HepG2 (cell line): ENCODE measurements around the gene DCAF15. TPM values are rescaled to one million over a fixed set of nuclear protein-coding genes. Genes with fewer than 3 reads are reported as not detected.

Experiments
- ATAC-seq: fragments of 200-7000 bp; cut with Tn5 transposase; 3 replicates; pipeline ENCODE4 v1.9.1; 2020; ENCODE audit warnings: mild to moderate bottlenecking, moderate library complexity
- BruUV-seq: library from RNA; stranded (reverse); fragments of 400-500 nt; replicated peaks from 2 replicates; lab custom pipeline; 2021; lab: Mats Ljungman, UMichigan
- CTCF ChIA-PET: fragments of 300-600 bp; formaldehyde crosslinking; extraction: SDS; loops from one replicate; lab custom pipeline; 2021; ENCODE audit warnings: low total read pairs, inconsistent platforms, low intra/inter-chr PET ratio; lab: Yijun Ruan, JAX
- POLR2A ChIA-PET: fragments of 350-600 bp; sonication (Branson Sonifier 250); formaldehyde crosslinking; loops from one replicate; lab custom pipeline; 2020; ENCODE audit warnings: antibody characterized with exemption, inconsistent platforms; lab: Yijun Ruan, JAX
- DNase-seq: peaks from one replicate; pipeline ENCODE4 v3.0.0-alpha.2; 2015; ENCODE audit warnings: low spot score
- FAIRE-seq: peaks from 3 replicates; lab custom pipeline; 2011; peaks lifted over from hg19 to GRCh38; lab: Jason Lieb, UNC
- H2AFZ ChIP-seq: one replicate; pipeline ENCODE4 v1.6.1; 2011; ENCODE audit warnings: low read length, inconsistent platforms
- H3K27ac ChIP-seq: fragments of 300-600 bp; 3 replicates; pipeline ENCODE4 v1.8.0; 2011; ENCODE audit warnings: mixed run types, mild to moderate bottlenecking, mixed read lengths, low read length, inconsistent platforms; ENCODE audit not compliant: insufficient read depth; ENCODE audit errors: extremely low read length
- H3K27me3 ChIP-seq, 2 experiments: fragments of 200-600 bp in 1 of 2; 2 replicates in 1 of 2; 3 replicates in 1 of 2; pipeline versions ENCODE4 v1.6.0 to v1.8.0; 2011; ENCODE audit warnings: low read length in 2 of 2, mild to moderate bottlenecking in 2 of 2, moderate library complexity in 2 of 2, inconsistent platforms in 1 of 2; ENCODE audit not compliant: insufficient read depth in 2 of 2, control insufficient read depth in 1 of 2
- H3K36me3 ChIP-seq, 2 experiments: fragments of 200-600 bp in 1 of 2; replicated peaks in 1 of 2; 2 replicates in 1 of 2; 3 replicates in 1 of 2; pipeline versions ENCODE4 v1.5.1 to v1.8.0; 2011; ENCODE audit warnings: low read length in 2 of 2, inconsistent platforms in 1 of 2; ENCODE audit not compliant: insufficient read depth in 2 of 2, control insufficient read depth in 1 of 2
- H3K4me1 ChIP-seq: 2 replicates; pipeline ENCODE4 v1.5.1; 2012; ENCODE audit warnings: low read length, inconsistent platforms; ENCODE audit not compliant: insufficient read depth
- H3K4me2 ChIP-seq: 2 replicates; pipeline ENCODE4 v1.6.0; 2011; ENCODE audit warnings: low read depth, low read length, inconsistent platforms
- H3K4me3 ChIP-seq, 3 experiments: fragments of 200-600 bp in 1 of 3; sonication (generic), shearing (Covaris generic) in 1 of 3; replicated peaks in 1 of 3; 2 replicates each; pipeline ENCODE4 v1.5.1; 2011 to 2016; ENCODE audit warnings: low read length in 3 of 3, inconsistent platforms in 2 of 3, low read depth in 2 of 3, mild to moderate bottlenecking in 2 of 3, control low read depth in 1 of 3, mixed read lengths in 1 of 3; ENCODE audit not compliant: insufficient read depth in 1 of 3
- H3K79me2 ChIP-seq: one replicate; pipeline ENCODE4 v1.6.1; 2011; ENCODE audit warnings: low read length, inconsistent platforms; ENCODE audit not compliant: insufficient read depth
- H3K9ac ChIP-seq: 2 replicates; pipeline ENCODE4 v1.6.0; 2011; ENCODE audit warnings: mild to moderate bottlenecking, low read depth, low read length, inconsistent platforms; ENCODE audit not compliant: insufficient read depth
- H3K9me3 ChIP-seq: 2 replicates; pipeline ENCODE4 v1.5.1; 2012; ENCODE audit warnings: mild to moderate bottlenecking, low read length
- H4K20me1 ChIP-seq: 2 replicates; pipeline ENCODE4 v1.6.0; 2011; ENCODE audit warnings: inconsistent platforms, mild to moderate bottlenecking, low read length, moderate library complexity; ENCODE audit not compliant: insufficient read depth
- AGO2 ChIP-seq: fragments of 200-400 bp; formaldehyde crosslinking; optimal IDR thresholded peaks from 2 replicates; pipeline ENCODE3; 2017; ENCODE audit warnings: mild to moderate bottlenecking, low read depth, low read length, moderate library complexity
- HNRNPH1 ChIP-seq: fragments of 200-400 bp; formaldehyde crosslinking; optimal IDR thresholded peaks from 2 replicates; pipeline ENCODE3; 2017; ENCODE audit warnings: mild to moderate bottlenecking, low read depth, low read length
- RBM22 ChIP-seq: fragments of 200-400 bp; formaldehyde crosslinking; optimal IDR thresholded peaks from 2 replicates; pipeline ENCODE3; 2017; ENCODE audit warnings: mild to moderate bottlenecking, low read length, moderate library complexity
- ZNF891 ChIP-seq: sonication (generic); formaldehyde crosslinking; IDR thresholded peaks from 2 replicates; pipeline ENCODE4 v1.5.0; 2020; ENCODE audit warnings: mild to moderate bottlenecking, missing genetic modification reagents
- WGBS: methylation state at CpG from one replicate; pipeline ENCODE4 v1.1.6; 2017; ENCODE audit warnings: low lambda C conversion rate; 5-methylcytosine and 5-hydroxymethylcytosine counted together
- in situ Hi-C: cut with HindIII; loops from 2 replicates; pipeline ENCODE4 v1.10.0; 2017; ENCODE audit warnings: low pct_unique_long_range_greater_than_20kb; ENCODE audit not compliant: extremely low pct_ligation_motif_present
- intact Hi-C: fragments of 100-400 bp; cut with micrococcal nuclease; formaldehyde crosslinking; loops from one replicate; pipeline ENCODE4 v1.10.0; 2022; ENCODE audit not compliant: unreplicated experiment
- polyA plus RNA-seq, 8 experiments: library from polyadenylated mRNA; depleted of rRNA in 3 of 8; stranded (reverse) in 7 of 8; unstranded in 1 of 8; fragments of >200 nt; fragmentation: Illumina TruSeq in 4 of 8; extraction: Trizol in 4 of 8; gene quantifications; 2 replicates each; pipeline versions ENCODE4 v1.2.1 to v1.2.3, GENCODE V29; 2011 to 2016; ENCODE audit warnings: low read depth in 4 of 8, missing spikeins in 1 of 8, mixed read lengths in 1 of 8; ENCODE audit not compliant: insufficient read depth in 1 of 8
- total RNA-seq, 5 experiments: library from RNA; depleted of rRNA; stranded (reverse); fragments of >200 nt; fragmentation: Illumina TruSeq; extraction: Trizol; gene quantifications; 2 replicates each; pipeline ENCODE4 v1.2.3, GENCODE V29; 2016; ENCODE audit warnings: low read depth in 1 of 5

Gene DCAF15
- total and polyA plus RNA-seq, 2 of the 13 experiments (the other 11 are each of a cell fraction or from before 2014, with no cell fraction given) = 13.6 to 14.0 TPM

GRCh38 chr19:13959962-13960862 is 7.9 kb downstream of the DCAF15 start (continued):
- TF ChIP-seq AGO2 = peak; percentile 84

DNA sequence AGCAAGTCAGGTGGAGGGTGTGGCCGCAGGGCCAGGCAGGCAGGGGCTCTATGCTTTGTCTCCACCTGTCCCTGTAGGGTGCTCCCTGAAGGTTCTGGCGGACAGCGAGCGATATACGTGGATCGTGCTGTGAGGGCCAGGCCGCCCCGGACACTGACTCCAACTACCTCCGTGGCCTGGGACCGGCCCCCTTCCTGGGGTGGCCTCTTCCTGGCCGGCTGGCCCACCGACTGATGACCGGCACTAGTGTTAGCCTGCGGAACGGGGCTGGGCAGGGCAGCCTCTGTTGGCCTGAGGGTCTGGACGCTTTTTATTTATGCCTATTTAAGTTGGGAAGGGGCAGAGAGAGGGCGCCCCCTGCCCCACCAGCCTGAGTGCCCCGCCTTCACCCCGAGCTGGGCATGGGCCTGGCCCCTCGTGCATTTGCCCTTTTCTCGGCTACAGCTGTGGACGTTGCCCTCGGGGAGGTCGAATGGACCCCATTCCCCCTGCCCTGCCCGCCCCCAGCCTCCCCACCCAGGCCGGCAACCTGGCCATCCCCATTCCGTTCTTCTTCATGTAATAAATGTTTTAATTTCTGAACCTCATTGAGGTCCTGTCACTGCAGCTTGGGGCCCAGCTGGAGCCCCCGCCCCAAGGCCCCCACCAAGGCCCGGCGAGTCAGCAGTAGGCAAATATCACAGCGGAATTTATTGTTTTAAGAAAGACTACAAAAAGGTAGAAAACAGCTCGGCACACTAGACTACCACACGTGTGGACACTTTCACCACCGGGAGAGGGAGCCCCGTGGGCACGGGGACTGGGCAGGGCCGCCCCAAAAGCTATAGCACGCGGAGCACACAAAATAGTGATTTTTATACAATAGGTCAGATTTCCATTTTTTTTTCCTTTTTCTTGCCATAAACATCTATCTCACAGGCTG is 8.8 kb downstream of the DCAF15 start:
- CTCF ChIA-PET = no interaction called here
- POLR2A ChIA-PET = interaction anchor here (0.9 kb wide), 1 partner anchor 71 kb away, joined by 3 read pairs; the partner anchor contains the start of gene IL27RA
- Histone ChIP-seq H2AFZ (no peak overlapping the region), H3K9ac (no peak overlapping the region), H3K4me1 (no peaks in the 10 kb centered on the region)
- no peak for FAIRE-seq
- TF ChIP-seq HNRNPH1 (no peak), RBM22 (peak; percentile 42), ZNF891 (CRISPR knock-in tag) (no peak), AGO2 (peak; percentile 49)
- TF ChIP-seq, all 625 proteins: peak for 2
- Histone ChIP-seq H3K79me2 (no peaks in the 10 kb centered on the region), H3K36me3 (peaks cover 17 to 39% of the 10 kb centered on the region in 2 experiments; a peak in 4 of 5 replicates), H3K4me2 (no peak overlapping the region), H4K20me1 (no peaks in the 10 kb centered on the region), H3K27me3 (no peaks in the 10 kb centered on the region), H3K9me3 (no peaks in the 10 kb centered on the region), H3K27ac (no peak overlapping the region), H3K4me3 (no peak overlapping the region)
- no peak for DNase-seq
- 94% methylated on average over 18 of the region's 39 CpGs for WGBS
- BruUV-seq = no TSS peak
- no peak; the same call in 2 of the 3 replicates for ATAC-seq
- in situ Hi-C loops (no loop called here), intact Hi-C loops (no loop called here)
